IPS-NIHi11 (cell line): ENCODE results near the gene VRK2.
"Not testable (repeated sequence)": the region's sequence is repeated elsewhere in the genome, so short reads cannot be mapped to it uniquely, and the experiment has no call there.

ENCODE experiments used
- DNase-seq: peaks from one replicate; pipeline ENCODE4 v3.0.0; 2012; ENCODE audit warnings: mixed read lengths, low spot score

Gene VRK2

DNA sequence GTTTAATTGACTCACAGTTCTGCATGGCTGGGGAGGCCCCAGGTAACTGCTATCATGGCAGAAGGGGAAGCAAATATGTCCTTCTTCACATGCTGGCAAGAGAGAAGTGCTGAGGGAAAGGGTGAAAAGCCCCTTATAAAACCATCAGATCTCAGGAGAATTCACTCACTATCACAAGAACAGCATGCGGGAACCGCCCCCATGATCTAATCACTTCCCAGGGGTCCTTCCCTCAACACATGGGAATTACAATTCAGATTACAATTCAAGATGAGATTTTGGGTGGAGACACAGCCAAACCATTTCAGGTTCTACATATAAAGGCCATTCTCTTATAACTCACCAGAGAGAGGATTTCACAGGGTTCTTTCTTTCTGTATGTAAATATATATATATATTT is 62.9 kb downstream of the VRK2 start:
- no peak for DNase-seq

DNA sequence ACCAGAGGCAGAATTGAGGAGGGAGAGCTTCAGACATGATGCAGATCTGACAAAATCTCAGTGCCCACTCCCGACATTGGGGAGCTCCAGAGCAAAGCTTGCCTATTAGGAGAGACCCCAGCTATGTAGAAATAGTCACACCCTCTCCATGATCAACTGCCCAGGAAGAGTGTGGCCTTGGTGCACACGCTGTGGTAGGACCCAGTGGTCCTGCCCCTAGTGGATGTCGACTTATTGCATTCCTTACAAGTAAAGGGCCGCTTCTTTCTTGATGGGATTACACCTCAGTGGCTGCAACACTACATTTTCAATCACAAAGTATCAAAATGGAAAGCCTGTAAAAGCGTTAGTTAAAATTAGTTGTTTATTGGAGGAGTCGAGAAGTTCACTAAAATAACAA is 64.2 kb downstream of the VRK2 start:
- DNase-seq, result peak; percentile 39

- DNase-seq, result not testable (repeated sequence)
Measured at GRCh38 chr2:58113563-58113962, 67.0 kb downstream of the VRK2 start.

- no peak for DNase-seq
Measured at GRCh38 chr2:58120626-58121229, 74.1 kb downstream of the VRK2 start.

DNA sequence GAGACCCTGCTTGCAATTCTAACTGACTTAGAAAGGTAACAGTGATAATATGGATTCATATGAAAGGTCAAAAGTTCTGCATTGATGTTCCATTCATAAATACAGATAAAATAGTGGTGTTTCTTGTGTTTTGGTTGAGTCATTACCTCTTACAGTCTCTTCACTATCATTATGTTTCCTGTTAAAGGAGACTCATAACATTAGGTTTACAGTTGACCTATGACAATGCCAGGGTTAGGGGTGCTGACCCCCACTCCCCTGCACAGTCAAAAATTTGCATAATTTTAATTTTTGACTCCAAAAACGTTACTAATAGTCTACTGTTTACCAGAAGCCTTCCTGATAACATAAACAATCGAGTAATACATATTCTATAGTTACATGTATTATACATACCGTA is 75.4 kb downstream of the VRK2 start:
- no peak for DNase-seq

GRCh38 chr2:58122540-58122939 is 75.9 kb downstream of the VRK2 start:
- no peak for DNase-seq

DNA sequence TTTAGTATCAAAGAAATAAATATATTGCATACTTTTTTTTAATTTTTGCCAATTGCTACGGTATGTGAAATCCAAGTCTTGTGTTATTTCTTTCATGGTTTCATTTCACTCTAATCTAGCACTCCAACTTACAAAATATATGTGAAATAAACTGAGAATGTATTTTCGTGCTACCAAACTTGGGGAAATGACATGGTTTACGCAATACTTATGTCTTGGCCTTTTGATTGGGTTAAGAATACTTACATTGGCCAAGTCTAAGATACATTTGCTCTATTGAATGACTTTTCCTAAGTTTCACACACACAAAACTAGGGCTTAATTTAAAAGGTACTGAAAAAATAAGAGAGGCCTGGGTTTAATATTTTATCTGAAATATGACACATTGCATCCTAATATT is 80.5 kb downstream of the VRK2 start:
- DNase-seq, result no peak

DNA sequence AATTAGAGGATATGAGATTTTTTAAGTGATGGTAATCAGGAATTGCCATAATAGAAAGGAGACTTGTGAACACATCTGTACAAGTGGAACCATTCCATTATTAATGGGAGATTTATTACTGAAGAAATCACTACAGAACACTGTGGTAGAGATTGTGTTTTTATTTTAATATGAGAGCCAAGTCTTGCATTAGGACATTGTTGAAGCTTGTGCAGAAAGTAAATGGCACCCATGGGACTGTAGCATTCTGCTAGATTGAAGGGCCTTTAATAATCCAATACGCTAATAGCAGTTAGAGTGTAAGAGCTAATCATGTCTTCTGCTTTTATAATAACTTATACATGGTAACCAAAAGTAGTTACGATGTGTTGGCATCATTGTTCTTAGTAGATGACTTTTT is 83.6 kb downstream of the VRK2 start:
- no peak for DNase-seq

- no peak for DNase-seq
Measured at GRCh38 chr2:58131191-58132011, 84.8 kb downstream of the VRK2 start.

GRCh38 chr2:58133395-58133794 is 86.8 kb downstream of the VRK2 start:
- DNase-seq, result no peak

GRCh38 chr2:58135861-58136260 is 89.3 kb downstream of the VRK2 start:
- no peak for DNase-seq

- DNase-seq, result no peak
Measured at GRCh38 chr2:58137221-58137620, 90.6 kb downstream of the VRK2 start.

DNA sequence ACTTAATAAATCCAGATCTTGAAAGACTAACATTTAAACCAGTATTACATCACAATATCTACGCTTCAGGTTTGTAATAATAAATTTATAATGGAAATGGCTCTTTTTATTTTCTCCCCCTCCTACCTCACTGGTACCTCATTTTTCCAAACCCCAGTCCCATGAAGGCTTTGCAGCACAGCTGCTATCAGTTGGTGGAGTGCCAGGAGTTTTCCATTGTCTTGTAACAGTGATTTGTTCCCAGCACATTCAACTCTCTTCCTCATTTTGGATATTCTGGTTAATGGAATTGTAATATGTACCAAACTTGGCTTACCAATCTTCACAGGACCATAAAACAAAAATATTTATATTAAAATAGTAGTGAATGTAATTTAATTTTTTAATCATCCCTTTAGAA is 91.2 kb downstream of the VRK2 start:
- no peak for DNase-seq

- DNase-seq, result no peak
Measured at GRCh38 chr2:58138396-58139030, 91.9 kb downstream of the VRK2 start.

DNA sequence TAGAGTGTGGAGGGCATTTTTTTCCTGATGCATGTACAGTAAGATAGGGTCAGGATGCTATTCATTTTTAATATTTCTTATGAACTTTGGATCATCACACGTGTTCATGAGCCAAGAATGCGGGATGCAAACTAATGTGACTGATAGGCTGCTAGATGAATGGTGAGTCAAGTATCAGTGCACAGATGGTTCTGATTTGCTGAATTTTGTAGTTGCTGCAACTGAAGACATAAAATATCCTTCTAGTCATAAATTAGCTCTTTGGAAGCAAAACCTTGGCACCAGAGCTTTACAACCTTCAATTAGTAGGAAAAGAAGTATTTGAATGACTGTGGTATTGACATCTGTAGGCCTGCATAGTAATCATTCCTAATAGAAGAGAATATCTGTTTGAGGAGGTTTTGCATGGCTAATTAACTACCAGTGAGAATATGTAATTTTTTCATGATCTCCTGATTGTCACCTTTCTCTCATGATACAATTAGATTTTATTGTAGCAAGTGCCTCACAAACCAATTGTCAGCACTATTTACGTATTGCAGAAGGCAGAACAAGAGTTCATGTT is 94.0 kb downstream of the VRK2 start:
- DNase-seq, result no peak

DNA sequence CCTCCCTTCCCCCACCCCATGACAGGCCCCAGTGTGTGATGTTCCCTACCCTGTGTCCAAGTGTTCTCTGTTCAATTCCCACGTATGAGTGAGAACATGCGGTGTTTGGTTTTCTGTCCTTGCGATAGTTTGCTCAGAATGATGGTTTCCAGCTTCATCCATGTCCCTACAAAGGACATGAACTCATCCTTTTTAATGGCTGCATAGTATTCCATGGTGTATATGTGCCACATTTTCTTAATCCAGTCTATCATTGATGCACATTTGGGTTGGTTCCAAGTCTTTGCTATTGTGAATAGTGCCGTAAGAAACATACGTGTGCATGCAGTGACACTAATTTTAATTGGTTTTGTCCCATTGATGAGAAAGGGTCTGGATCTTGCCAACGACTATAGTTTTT is 99.2 kb downstream of the VRK2 start:
- DNase-seq, result not testable (repeated sequence)

DNA sequence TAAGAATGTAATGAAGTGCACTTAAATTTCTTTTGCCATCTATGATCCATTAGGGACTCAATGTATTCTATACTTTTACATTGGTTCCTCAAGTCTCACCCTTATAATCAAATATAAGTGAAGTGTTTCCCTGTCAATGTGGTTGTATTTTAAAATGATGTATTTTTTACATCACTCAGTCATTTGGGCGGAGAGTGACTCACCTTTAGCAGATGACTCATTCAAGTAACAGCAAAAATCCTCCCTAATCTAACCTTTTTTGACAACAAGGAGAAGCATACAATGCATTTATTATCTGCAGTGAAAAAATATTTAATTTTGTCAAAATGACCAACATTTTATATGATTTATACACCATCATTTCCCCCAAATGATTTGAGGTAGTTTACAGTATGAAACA is 100.1 kb downstream of the VRK2 start:
- DNase-seq, result no peak

GRCh38 chr2:58155160-58155778 is 108.7 kb downstream of the VRK2 start:
- DNase-seq, result no peak

GRCh38 chr2:58156780-58157179 is 110.2 kb downstream of the VRK2 start:
- no peak for DNase-seq

GRCh38 chr2:58157754-58158153 is 111.1 kb downstream of the VRK2 start:
- DNase-seq, result no peak

DNA sequence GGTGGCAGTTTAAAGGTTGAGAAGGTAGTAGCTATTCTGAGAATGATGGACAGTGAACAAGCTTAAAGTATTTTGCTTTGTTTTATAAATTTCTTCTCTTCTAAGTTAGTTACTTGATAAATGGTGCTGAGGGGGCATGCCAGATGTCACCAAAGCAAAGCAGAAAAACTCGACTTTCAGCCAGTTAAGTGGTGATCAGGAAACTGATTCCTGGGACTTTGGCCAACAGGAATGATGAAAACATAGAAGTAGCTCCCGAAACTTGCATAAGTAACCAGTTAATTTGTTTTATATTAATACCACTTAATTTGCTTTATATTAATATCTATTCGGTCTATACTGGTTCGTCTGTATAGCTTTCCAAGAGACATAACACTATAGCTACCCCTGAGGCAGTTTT is 111.9 kb downstream of the VRK2 start:
- DNase-seq, result no peak

- no peak for DNase-seq
Measured at GRCh38 chr2:58163913-58164312, 117.3 kb downstream of the VRK2 start.

DNA sequence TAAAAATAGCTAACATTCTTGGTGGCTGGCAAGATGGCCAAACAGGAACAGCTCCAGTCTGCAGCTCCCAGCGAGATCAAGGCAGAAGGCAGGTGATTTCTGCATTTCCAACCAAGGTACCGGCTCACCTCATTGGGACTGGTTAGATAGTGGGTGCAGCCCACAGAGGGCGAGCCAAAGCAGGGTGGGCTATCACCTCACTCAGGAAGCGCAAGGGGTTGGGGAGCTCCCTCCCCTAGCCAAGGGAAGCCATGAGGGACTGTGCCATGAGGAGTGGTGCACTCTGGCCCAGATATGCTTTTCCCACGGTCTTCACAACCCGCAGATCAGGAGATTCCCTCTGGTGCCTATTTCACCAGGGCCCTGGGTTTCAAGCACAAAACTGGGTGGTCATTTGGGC is 121.5 kb downstream of the VRK2 start:
- not testable (repeated sequence) for DNase-seq
